Endodermal cell (in vitro differentiated cells): ENCODE results near the gene PDGFC. TPM values are rescaled to one million over a fixed set of nuclear protein-coding genes. Genes with fewer than 3 reads are reported as not detected.

ENCODE experiments used
- DNase-seq: peaks from one replicate; pipeline ENCODE4 v3.0.0-alpha.2; 2017
- H3K27ac ChIP-seq: 2 replicates; pipeline ENCODE4 v1.5.1; 2013; ENCODE audit warnings: mild to moderate bottlenecking, low read depth, low read length, moderate library complexity
- H3K27me3 ChIP-seq: 2 replicates; pipeline ENCODE4 v1.6.1; 2013; ENCODE audit warnings: mild to moderate bottlenecking, low read length, moderate library complexity; ENCODE audit not compliant: insufficient read depth, control insufficient read depth, poor library complexity, severe bottlenecking
- H3K36me3 ChIP-seq: 2 replicates; pipeline ENCODE4 v1.7.0; 2013; ENCODE audit warnings: mild to moderate bottlenecking, low read length, moderate library complexity; ENCODE audit not compliant: control insufficient read depth, insufficient read depth
- H3K4me1 ChIP-seq: one replicate; pipeline ENCODE4 v1.7.0; 2013; ENCODE audit warnings: low read length; ENCODE audit not compliant: control insufficient read depth, insufficient read depth
- H3K4me3 ChIP-seq: 2 replicates; pipeline ENCODE4 v1.5.1; 2013; ENCODE audit warnings: mild to moderate bottlenecking, low read length, moderate library complexity
- H3K9ac ChIP-seq: 2 replicates; pipeline ENCODE4 v1.6.1; 2013; ENCODE audit warnings: mild to moderate bottlenecking, low read length, moderate library complexity; ENCODE audit not compliant: poor library complexity, severe bottlenecking; ENCODE audit errors: extremely low read depth
- H3K9me3 ChIP-seq: 2 replicates; pipeline ENCODE4 v1.6.1; 2013; ENCODE audit warnings: mild to moderate bottlenecking, low read length, moderate library complexity; ENCODE audit not compliant: control insufficient read depth
- H3K27ac Mint-ChIP-seq: 2 replicates; pipeline ENCODE4 v1.8.0; 2020; ENCODE audit warnings: mixed read lengths
- H3K27me3 Mint-ChIP-seq: 2 replicates; pipeline ENCODE4 v1.8.0; 2021; ENCODE audit warnings: mild to moderate bottlenecking, mixed read lengths; ENCODE audit not compliant: insufficient read depth
- H3K36me3 Mint-ChIP-seq: 2 replicates; pipeline ENCODE4 v1.8.0; 2020; ENCODE audit warnings: low read depth, mixed read lengths
- H3K4me1 Mint-ChIP-seq: 2 replicates; pipeline ENCODE4 v1.8.0; 2020; ENCODE audit warnings: mixed read lengths
- H3K4me3 Mint-ChIP-seq: 2 replicates; pipeline ENCODE4 v1.8.0; 2020; ENCODE audit warnings: mild to moderate bottlenecking, moderate library complexity, mixed read lengths
- H3K9me3 Mint-ChIP-seq: 2 replicates; pipeline ENCODE4 v1.8.0; 2020; ENCODE audit warnings: mild to moderate bottlenecking, mixed read lengths
- WGBS, 2 experiments: methylation state at CpG; one replicate each; pipeline versions ENCODE4 v1.1.5 to v1.1.7; 2013; ENCODE audit warnings: missing lambda C conversion rate in 2 of 2, mixed read lengths in 1 of 2; ENCODE audit not compliant: insufficient coverage in 1 of 2, insufficient read length in 1 of 2; 5-methylcytosine and 5-hydroxymethylcytosine counted together
- total RNA-seq, 2 donors: library from RNA; stranded (reverse); fragmentation: NEBNext Ultra II Directional in 1 of 2; extraction: Animal tissue kit (Norgen Biotek cat#: 25700) in 1 of 2; gene quantifications; 2 replicates in 1 of 2; 3 replicates in 1 of 2; pipeline ENCODE4 v1.2.1, GENCODE V29; 2021
- TF ChIP-seq, protein P1 (sequence below): fragments of 200-600 bp; sonication (generic); conservative IDR thresholded peaks from 2 replicates; pipeline ENCODE4 v1.5.0; 2021; ENCODE audit warnings: antibody characterized with exemption, mild to moderate bottlenecking

The PDGFC gene
- total RNA-seq, 2 donors from 2014 or later, result 5.5 to 6.8 TPM

DNA sequence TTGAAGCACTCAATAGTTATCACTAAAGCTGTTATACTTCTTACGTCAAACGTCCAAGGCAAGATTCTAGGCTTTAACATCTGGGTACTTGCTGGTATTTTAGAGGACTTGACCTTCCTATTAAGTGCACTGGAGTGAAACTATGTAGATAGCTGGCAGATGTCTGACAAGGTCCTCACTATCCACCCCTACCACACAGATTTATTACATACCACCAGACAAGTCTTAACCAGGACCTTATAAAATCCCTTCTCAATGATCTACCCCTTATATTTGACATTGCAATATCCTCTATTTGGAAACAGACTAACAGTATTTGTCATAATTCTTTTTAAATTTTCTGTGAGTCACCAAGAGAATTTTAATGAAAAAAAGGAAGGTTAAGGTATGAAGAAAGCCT, 78.8 kb downstream of the PDGFC start:
- 95% methylated on average over 2 of the region's 2 CpGs; no CpG with 5 or more reads in 1 of the 2 experiments for WGBS, 2 experiments
- no peaks in the 10 kb centered on the region for H3K27me3 ChIP-seq
- H3K27ac ChIP-seq, result no peak overlapping the region
- no peak for DNase-seq
- H3K4me3 ChIP-seq, result no peak overlapping the region
- Mint-ChIP-seq H3K27me3 (no peaks in the 10 kb centered on the region), H3K4me1 (no peaks in the 10 kb centered on the region), H3K4me3 (no peak overlapping the region), H3K9me3 (no peaks in the 10 kb centered on the region), H3K36me3 (no peaks in the 10 kb centered on the region), H3K27ac (no peak overlapping the region)
- H3K9ac ChIP-seq, result no peak overlapping the region
- H3K4me1 ChIP-seq, result no peaks in the 10 kb centered on the region
- H3K9me3 ChIP-seq, result no peaks in the 10 kb centered on the region
- TF ChIP-seq, protein P1, sequence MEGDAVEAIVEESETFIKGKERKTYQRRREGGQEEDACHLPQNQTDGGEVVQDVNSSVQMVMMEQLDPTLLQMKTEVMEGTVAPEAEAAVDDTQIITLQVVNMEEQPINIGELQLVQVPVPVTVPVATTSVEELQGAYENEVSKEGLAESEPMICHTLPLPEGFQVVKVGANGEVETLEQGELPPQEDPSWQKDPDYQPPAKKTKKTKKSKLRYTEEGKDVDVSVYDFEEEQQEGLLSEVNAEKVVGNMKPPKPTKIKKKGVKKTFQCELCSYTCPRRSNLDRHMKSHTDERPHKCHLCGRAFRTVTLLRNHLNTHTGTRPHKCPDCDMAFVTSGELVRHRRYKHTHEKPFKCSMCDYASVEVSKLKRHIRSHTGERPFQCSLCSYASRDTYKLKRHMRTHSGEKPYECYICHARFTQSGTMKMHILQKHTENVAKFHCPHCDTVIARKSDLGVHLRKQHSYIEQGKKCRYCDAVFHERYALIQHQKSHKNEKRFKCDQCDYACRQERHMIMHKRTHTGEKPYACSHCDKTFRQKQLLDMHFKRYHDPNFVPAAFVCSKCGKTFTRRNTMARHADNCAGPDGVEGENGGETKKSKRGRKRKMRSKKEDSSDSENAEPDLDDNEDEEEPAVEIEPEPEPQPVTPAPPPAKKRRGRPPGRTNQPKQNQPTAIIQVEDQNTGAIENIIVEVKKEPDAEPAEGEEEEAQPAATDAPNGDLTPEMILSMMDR, result no peak
- no peaks in the 10 kb centered on the region for H3K36me3 ChIP-seq

DNA sequence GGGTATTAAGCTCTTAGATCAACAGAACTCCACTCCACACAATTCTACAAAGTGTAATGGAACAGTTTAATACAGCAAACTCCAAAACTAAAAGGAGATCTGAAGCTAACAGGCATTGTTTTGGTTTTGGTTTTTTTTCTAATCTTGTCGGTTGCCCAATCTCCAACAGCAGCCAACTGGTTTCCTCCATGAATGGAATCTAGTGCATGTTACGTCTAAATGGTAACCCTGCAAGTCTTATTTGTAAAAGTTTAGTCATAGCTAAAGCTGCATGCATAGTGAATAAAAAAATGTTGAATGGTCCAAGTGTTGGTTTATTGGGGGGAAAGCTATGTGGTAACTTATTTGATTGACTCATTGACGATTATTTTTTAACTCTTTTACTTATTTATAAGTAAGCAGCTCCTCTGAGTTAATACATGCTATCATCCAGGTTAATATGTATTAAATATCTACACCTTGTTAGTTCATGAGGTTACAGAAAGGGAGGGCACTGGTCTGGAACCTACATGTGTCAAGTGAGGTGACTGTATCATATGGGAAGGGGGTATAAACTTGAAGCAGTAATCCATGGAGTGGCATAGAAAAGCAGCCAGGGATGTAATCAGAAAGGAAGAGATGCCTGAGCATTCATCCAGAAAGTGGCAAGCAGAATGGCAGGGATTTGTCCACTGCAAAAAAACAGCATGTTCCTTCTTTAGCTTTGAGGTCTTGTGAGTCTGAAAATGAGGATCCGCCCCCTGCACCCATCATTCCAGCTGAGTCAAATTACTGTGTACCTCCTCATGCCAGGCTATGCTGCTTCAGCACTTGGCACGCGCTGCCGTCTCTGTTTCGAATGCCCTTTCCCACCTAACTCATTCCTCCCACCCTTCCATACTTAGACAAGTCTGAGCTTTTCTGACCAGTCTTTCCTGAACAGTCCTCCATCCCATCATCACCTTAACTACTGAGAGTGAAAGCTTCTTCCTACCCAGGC, 81.7 kb downstream of the PDGFC start:
- Mint-ChIP-seq H3K4me3 (no peak overlapping the region), H3K4me1 (no peaks in the 10 kb centered on the region), H3K9me3 (no peaks in the 10 kb centered on the region), H3K27ac (no peak overlapping the region), H3K27me3 (no peaks in the 10 kb centered on the region), H3K36me3 (no peaks in the 10 kb centered on the region)
- TF ChIP-seq, protein P1, result no peak
- 96% methylated on average over 4 to 7 of the region's 8 CpGs for WGBS, 2 experiments
- no peak for DNase-seq
- Histone ChIP-seq H3K4me3 (no peak overlapping the region), H3K36me3 (no peaks in the 10 kb centered on the region), H3K27ac (no peak overlapping the region), H3K4me1 (no peaks in the 10 kb centered on the region), H3K9ac (no peak overlapping the region), H3K27me3 (no peaks in the 10 kb centered on the region), H3K9me3 (no peaks in the 10 kb centered on the region)

DNA sequence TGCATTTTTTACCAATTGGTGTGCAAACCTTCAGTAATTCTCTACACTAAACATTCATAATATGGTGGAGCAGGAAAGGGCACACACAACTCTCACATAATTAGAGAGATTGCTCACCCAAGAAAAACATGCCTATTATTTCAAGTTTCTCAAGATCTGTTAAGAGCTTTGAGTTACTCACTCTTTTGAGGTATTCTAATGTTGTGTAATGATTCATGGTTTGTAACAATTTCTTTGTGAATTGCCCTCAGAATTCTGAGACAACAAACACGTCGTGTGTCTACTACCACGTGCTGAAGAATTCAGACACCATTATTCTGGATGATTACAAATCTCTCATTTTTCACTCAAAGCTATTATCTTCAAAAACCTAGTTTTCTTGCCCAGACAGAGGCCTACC, 82.8 kb downstream of the PDGFC start:
- TF ChIP-seq, protein P1, result no peak
- H3K4me1 Mint-ChIP-seq, result no peaks in the 10 kb centered on the region
- Histone ChIP-seq H3K9me3 (no peaks in the 10 kb centered on the region), H3K4me1 (no peaks in the 10 kb centered on the region), H3K36me3 (no peaks in the 10 kb centered on the region), H3K27ac (no peak overlapping the region), H3K9ac (no peak overlapping the region), H3K27me3 (no peaks in the 10 kb centered on the region), H3K4me3 (no peak overlapping the region)
- no peaks in the 10 kb centered on the region for H3K36me3 Mint-ChIP-seq
- no peak overlapping the region for H3K27ac Mint-ChIP-seq
- H3K9me3 Mint-ChIP-seq, result no peaks in the 10 kb centered on the region
- 92% methylated on average over 3 of the region's 3 CpGs for WGBS, 2 experiments
- no peak overlapping the region for H3K4me3 Mint-ChIP-seq
- H3K27me3 Mint-ChIP-seq, result no peaks in the 10 kb centered on the region
- DNase-seq, result no peak
